Stimulated activated CD8-positive, alpha-beta memory T cell treated with anti-CD3 and anti-CD28 coated beads, Interleukin-4, amount 100 ng/mL, for 4 hours (primary cell): ENCODE data around the gene FRMD8.

Experiments
- DNase-seq, 2 donors: peaks; one replicate each; pipeline ENCODE4 v3.0.0-alpha.2; 2020; ENCODE audit warnings: low read depth in 2 of 2, low spot score in 1 of 2

FRMD8 gene

GRCh38 chr11:65423516-65424204, 37.2 kb downstream of the FRMD8 start:
- no peak for DNase-seq

GRCh38 chr11:65424205-65425104, 38.0 kb downstream of the FRMD8 start:
- DNase-seq: peak in 1 of 2 donors; percentile 49

GRCh38 chr11:65425105-65425970, 38.9 kb downstream of the FRMD8 start:
- peak; percentile 58 to 75 for DNase-seq

GRCh38 chr11:65425971-65426838, 39.8 kb downstream of the FRMD8 start:
- no peak for DNase-seq

GRCh38 chr11:65426839-65427690, 40.6 kb downstream of the FRMD8 start:
- DNase-seq: no peak

GRCh38 chr11:65427691-65428577, 41.5 kb downstream of the FRMD8 start:
- no peak for DNase-seq

- DNase-seq: no peak
Measured at GRCh38 chr11:65428578-65429067, 42.2 kb downstream of the FRMD8 start.

GRCh38 chr11:65429068-65429681, 42.7 kb downstream of the FRMD8 start:
- no peak for DNase-seq

- DNase-seq: no peak
Measured at GRCh38 chr11:65429724-65430405, 43.4 kb downstream of the FRMD8 start.

GRCh38 chr11:65430406-65431217, 44.2 kb downstream of the FRMD8 start:
- no peak for DNase-seq

- peak in 1 of 2 donors; percentile 21 for DNase-seq
Measured at GRCh38 chr11:65431451-65432099, 45.1 kb downstream of the FRMD8 start.

GRCh38 chr11:65432100-65432650, 45.7 kb downstream of the FRMD8 start:
- no peak for DNase-seq

GRCh38 chr11:65432686-65433582, 46.5 kb downstream of the FRMD8 start:
- no peak for DNase-seq

- DNase-seq: no peak
Measured at GRCh38 chr11:65433657-65434056, 47.2 kb downstream of the FRMD8 start.
